GM12878 (cell line): ENCODE measurements around the gene DDX31. TPM values are rescaled to one million over a fixed set of nuclear protein-coding genes. Genes with fewer than 3 reads are reported as not detected.

Experiments
- ASH2L ChIP-seq: fragments of 300-600, 200-600 bp; sonication (generic); IDR thresholded peaks from 2 replicates; pipeline ENCODE4 v1.6.1; 2017; ENCODE audit warnings: low read depth, mild to moderate bottlenecking, borderline replicate concordance
- ATF7 ChIP-seq: fragments of 450-650 bp; IDR thresholded peaks from 2 replicates; pipeline ENCODE4 v1.6.1; 2016; ENCODE audit warnings: low read depth, mild to moderate bottlenecking
- BCLAF1 ChIP-seq: fragments of 450-650 bp; IDR thresholded peaks from 2 replicates; pipeline ENCODE4 v1.6.1; 2017; ENCODE audit warnings: antibody characterized with exemption, mild to moderate bottlenecking, moderate library complexity
- CEBPZ ChIP-seq: fragments of 150-350 bp; IDR thresholded peaks from 2 replicates; pipeline ENCODE4 v1.6.1; 2016; ENCODE audit warnings: low read depth, low read length
- EZH2 ChIP-seq: IDR thresholded peaks from 2 replicates; pipeline ENCODE4 v1.6.1; 2012; ENCODE audit warnings: low read depth, mild to moderate bottlenecking, control low read depth, inconsistent platforms, low read length, borderline replicate concordance; ENCODE audit not compliant: control insufficient read depth
- FOS ChIP-seq: IDR thresholded peaks from 3 replicates; pipeline ENCODE4 v1.6.1; 2011; ENCODE audit warnings: borderline replicate concordance; ENCODE audit not compliant: insufficient read length; ENCODE audit errors: extremely low read depth
- HCFC1 ChIP-seq: fragments of 150-350 bp; IDR thresholded peaks from 2 replicates; pipeline ENCODE4 v1.6.1; 2014; ENCODE audit warnings: low read length
- MAX ChIP-seq: IDR thresholded peaks from 2 replicates; pipeline ENCODE4 v1.6.1; 2012; ENCODE audit warnings: low read depth, low read length, improper control_type of control experiment
- MEF2A ChIP-seq: IDR thresholded peaks from 2 replicates; pipeline ENCODE4 v1.6.1; 2011; ENCODE audit warnings: low read depth, mild to moderate bottlenecking, low read length, moderate library complexity; ENCODE audit not compliant: insufficient read depth
- MTA2 ChIP-seq: fragments of 450-650 bp; IDR thresholded peaks from 2 replicates; pipeline ENCODE4 v1.6.1; 2016; ENCODE audit warnings: low read depth, mild to moderate bottlenecking, moderate library complexity
- MYB ChIP-seq: fragments of 150-350 bp; IDR thresholded peaks from 2 replicates; pipeline ENCODE4 v1.6.1; 2014; ENCODE audit warnings: mild to moderate bottlenecking, low read depth, low read length, borderline replicate concordance
- POLR2AphosphoS5 ChIP-seq: IDR thresholded peaks from 2 replicates; pipeline ENCODE4 v1.6.1; 2011; ENCODE audit warnings: mild to moderate bottlenecking, low read length, inconsistent platforms
- TBL1XR1 ChIP-seq: IDR thresholded peaks from 2 replicates; pipeline ENCODE4 v1.6.1; 2012; ENCODE audit warnings: low read depth, low read length, improper control_type of control experiment
- ZNF24 ChIP-seq: fragments of 450-650 bp; IDR thresholded peaks from 2 replicates; pipeline ENCODE4 v1.6.1; 2017; ENCODE audit warnings: antibody characterized with exemption, mild to moderate bottlenecking
- ZNF687 ChIP-seq: fragments of 450-650 bp; IDR thresholded peaks from 2 replicates; pipeline ENCODE4 v1.6.1; 2017; ENCODE audit warnings: mild to moderate bottlenecking, moderate library complexity
- polyA plus RNA-seq, 11 experiments: library from polyadenylated mRNA; depleted of rRNA in 4 of 11; unstranded in 6 of 11; stranded (reverse) in 5 of 11; fragments of >200 nt; fragmentation: Nextera tagmentation in 4 of 11; fragmentation: Illumina TruSeq in 1 of 11; extraction: Ambion mirVana in 4 of 11; extraction: Trizol in 1 of 11; gene quantifications; 1 replicate in 1 of 11; 2 replicates in 10 of 11; pipeline versions ENCODE4 v1.2.1 to v1.2.3, GENCODE V29; 2011 to 2016; ENCODE audit warnings: inconsistent platforms in 2 of 11, missing spikeins in 2 of 11, low read depth in 1 of 11
- total RNA-seq, 4 experiments: library from RNA; depleted of rRNA in 3 of 4; stranded (reverse); fragments of >200 nt in 3 of 4; fragmentation: Illumina TruSeq in 1 of 4; extraction: Trizol in 1 of 4; gene quantifications; 2 replicates each; pipeline versions ENCODE4 v1.2.1 to v1.2.3, GENCODE V29; 2013 to 2021

The DDX31 gene
- total and polyA plus RNA-seq, 10 of the 15 experiments (the other 5 are each of a cell fraction or from before 2014, with no cell fraction given), result 12.1 to 30.8 (median 20.8) TPM

GRCh38 chr9:132670457-132671391 is 941 bp upstream of the DDX31 start, which contains the start of gene GTF3C4 (continued):
- TF ChIP-seq FOS (no peak), MTA2 (peak; percentile 15; the same call in 1 of the 2 replicates), ASH2L (peak; percentile 67; the same call in 1 of the 2 replicates), ZNF24 (0 out of 2 replicates have a peak, but pooled peaks have one; percentile 7), MEF2A (no peak), MYB (no peak), TBL1XR1 (no peak; the same call in 1 of the 2 replicates), POLR2AphosphoS5 (no peak), CEBPZ (no peak), BCLAF1 (no peak), EZH2 (no peak), ZNF687 (no peak), MAX (0 out of 2 replicates have a peak, but pooled peaks have one; percentile 24), ATF7 (no peak), HCFC1 (peak; percentile 68; the same call in 1 of the 2 replicates)
